IPS-18c (cell line): ENCODE data around the gene SLC47A1.
"Not testable (repeated sequence)": the region's sequence is repeated elsewhere in the genome, so short reads cannot be mapped to it uniquely, and the experiment has no call there.

Experiments used
- H3K4me3 ChIP-seq: 2 replicates; pipeline ENCODE4 v1.7.0; 2013; ENCODE audit warnings: low read depth, mild to moderate bottlenecking, low read length, moderate library complexity; ENCODE audit not compliant: insufficient read depth
- H3K9me3 ChIP-seq: one replicate; pipeline ENCODE4 v1.6.1; 2013; ENCODE audit warnings: mild to moderate bottlenecking, low read length, moderate library complexity; ENCODE audit not compliant: control insufficient read depth, insufficient read depth

Gene SLC47A1

GRCh38 chr17:19574956-19575355, 41.3 kb downstream of the SLC47A1 start:
- Histone ChIP-seq H3K9me3 (no peaks in the 10 kb centered on the region), H3K4me3 (no peak overlapping the region)

- H3K4me3 ChIP-seq = no peak overlapping the region
- H3K9me3 ChIP-seq = no peaks in the 10 kb centered on the region
Observed at GRCh38 chr17:19578545-19578944, 44.9 kb downstream of the SLC47A1 start.

GRCh38 chr17:19579192-19579761, 45.6 kb downstream of the SLC47A1 start:
- Histone ChIP-seq H3K9me3 (no peaks in the 10 kb centered on the region), H3K4me3 (peak overlapping the region; percentile 47; the same call in 1 of the 2 replicates)

GRCh38 chr17:19579867-19580565, 46.4 kb downstream of the SLC47A1 start:
- H3K4me3 ChIP-seq = peak overlapping the region; percentile 51
- H3K9me3 ChIP-seq = no peaks in the 10 kb centered on the region

- H3K9me3 ChIP-seq, H3K4me3 ChIP-seq: not testable (repeated sequence)
Observed at GRCh38 chr17:19580566-19580920, 46.9 kb downstream of the SLC47A1 start.

GRCh38 chr17:19582152-19582551, 48.5 kb downstream of the SLC47A1 start:
- not testable (repeated sequence) for H3K9me3 ChIP-seq, H3K4me3 ChIP-seq

- H3K9me3 ChIP-seq = no peaks in the 10 kb centered on the region
- H3K4me3 ChIP-seq = no peak overlapping the region
Observed at GRCh38 chr17:19583871-19584270, 50.2 kb downstream of the SLC47A1 start.

- no peaks in the 10 kb centered on the region for H3K9me3 ChIP-seq
- H3K4me3 ChIP-seq = no peak overlapping the region
Observed at GRCh38 chr17:19590451-19590850, 56.8 kb downstream of the SLC47A1 start.

GRCh38 chr17:19590912-19591551, 57.4 kb downstream of the SLC47A1 start:
- Histone ChIP-seq H3K9me3 (no peaks in the 10 kb centered on the region), H3K4me3 (no peak overlapping the region)

- Histone ChIP-seq H3K9me3 (no peaks in the 10 kb centered on the region), H3K4me3 (no peak overlapping the region)
Observed at GRCh38 chr17:19592316-19592715, 58.7 kb downstream of the SLC47A1 start.

GRCh38 chr17:19596869-19597268, 63.2 kb downstream of the SLC47A1 start:
- Histone ChIP-seq H3K9me3 (no peaks in the 10 kb centered on the region), H3K4me3 (no peak overlapping the region)

- Histone ChIP-seq H3K4me3 (no peak overlapping the region), H3K9me3 (peaks cover under 1% of the 10 kb centered on the region)
Observed at GRCh38 chr17:19610311-19610710, 76.7 kb downstream of the SLC47A1 start.

- H3K4me3 ChIP-seq = no peak overlapping the region
- peaks cover 3% of the 10 kb centered on the region for H3K9me3 ChIP-seq
Observed at GRCh38 chr17:19610879-19611278, 77.2 kb downstream of the SLC47A1 start.

- Histone ChIP-seq H3K9me3 (peaks cover 6% of the 10 kb centered on the region), H3K4me3 (no peak overlapping the region)
Observed at GRCh38 chr17:19613979-19614378, 80.3 kb downstream of the SLC47A1 start.

- Histone ChIP-seq H3K9me3 (peaks cover 9% of the 10 kb centered on the region), H3K4me3 (no peak overlapping the region)
Observed at GRCh38 chr17:19614900-19615299, 81.2 kb downstream of the SLC47A1 start.

GRCh38 chr17:19618015-19618414, 84.4 kb downstream of the SLC47A1 start:
- Histone ChIP-seq H3K4me3 (no peak overlapping the region), H3K9me3 (peaks cover 9% of the 10 kb centered on the region)

- H3K4me3 ChIP-seq = no peak overlapping the region
- H3K9me3 ChIP-seq = peaks cover 9% of the 10 kb centered on the region
Observed at GRCh38 chr17:19619705-19620325, 86.2 kb downstream of the SLC47A1 start.

- Histone ChIP-seq H3K9me3 (peaks cover 6% of the 10 kb centered on the region), H3K4me3 (no peak overlapping the region)
Observed at GRCh38 chr17:19621697-19622096, 88.0 kb downstream of the SLC47A1 start.
